Measurements from ENCODE around the gene AP1S1.

AP1S1 gene

DNA sequence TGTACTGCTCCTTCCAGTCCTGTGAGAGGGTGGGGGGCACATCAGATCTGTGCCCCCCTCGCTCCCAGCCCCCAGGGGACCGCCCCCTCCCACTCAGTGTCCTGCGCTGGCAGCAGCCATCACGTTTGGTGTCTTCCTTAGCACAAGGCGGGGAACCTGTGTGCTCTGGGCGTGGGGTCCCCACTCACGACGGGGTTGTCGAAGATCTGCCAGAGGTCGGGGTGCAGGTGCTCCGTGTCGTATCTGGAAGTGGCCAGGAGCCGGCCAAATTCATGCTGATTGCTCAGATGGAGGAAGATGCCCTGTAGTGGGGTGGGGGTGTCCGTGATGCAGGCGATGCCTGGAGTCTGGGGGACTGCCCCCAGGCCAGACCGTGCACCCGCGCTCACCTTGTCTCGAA, 55.9 kb downstream of the AP1S1 start:
- no peaks in the 10 kb centered on the region for H3K9me3 ChIP-seq (ENCODE audit: control insufficient read depth, low read length)
- DNase-seq = no peak
- no peaks in the 10 kb centered on the region for H3K4me1 ChIP-seq (ENCODE audit: control insufficient read depth, insufficient read depth, low read length, poor library complexity, severe bottlenecking)
- H3K27me3 ChIP-seq (replicated peaks; ENCODE audit: control insufficient read depth, insufficient read depth, low read length, poor library complexity, severe bottlenecking) = no peaks in the 10 kb centered on the region
- no peak overlapping the region for H3K4me3 ChIP-seq (ENCODE audit: insufficient read depth, low read depth, low read length, poor library complexity, severe bottlenecking)
- H3K27ac ChIP-seq (ENCODE audit: insufficient read depth, low read length, poor library complexity, severe bottlenecking) = no peak overlapping the region
- peaks cover 25% of the 10 kb centered on the region for H3K36me3 ChIP-seq (ENCODE audit: control insufficient read depth, insufficient read depth, low read length)
